B cell (primary cell): ENCODE data around the gene ABHD2. TPM values are rescaled to one million over a fixed set of nuclear protein-coding genes. Genes with fewer than 3 reads are reported as not detected.

Experiments used
- ATAC-seq: fragments of 200-7000 bp; cut with Tn5 transposase; one replicate; pipeline ENCODE4 v1.10.0; 2021; ENCODE audit warnings: low read depth, mild to moderate bottlenecking, moderate number of reproducible peaks, moderate library complexity
- CTCF ChIA-PET: fragments of 350-600 bp; sonication (Branson Sonifier 250); formaldehyde crosslinking; loops from one replicate; lab custom pipeline; 2021; ENCODE audit warnings: antibody characterized with exemption, inconsistent platforms; lab: Charles Lee
- POLR2A ChIA-PET: fragments of 350-600 bp; sonication (Branson Sonifier 250); formaldehyde crosslinking; loops from one replicate; lab custom pipeline; 2021; ENCODE audit warnings: antibody characterized with exemption; lab: Charles Lee
- DNase-seq: peaks from one replicate; pipeline ENCODE4 v3.0.0; 2013
- H2AFZ ChIP-seq: 2 replicates; pipeline ENCODE4 v1.6.1; 2012; ENCODE audit warnings: mild to moderate bottlenecking, low read depth, low read length; ENCODE audit not compliant: insufficient read depth, poor library complexity, severe bottlenecking
- H3K27ac ChIP-seq, 2 donors: 1 replicate in 1 of 2; 2 replicates in 1 of 2; pipeline ENCODE4 v1.5.1; 2012 to 2013; ENCODE audit warnings: low read length in 2 of 2, mild to moderate bottlenecking in 2 of 2, moderate library complexity in 1 of 2
- H3K27me3 ChIP-seq, 4 experiments: fragments of 200-600 bp in 1 of 4; sonication (generic) in 1 of 4; replicated peaks in 1 of 4; 1 replicate in 2 of 4; 2 replicates in 2 of 4; pipeline versions ENCODE4 v1.6.1 to v1.7.0; 2013 to 2016; ENCODE audit warnings: low read length in 3 of 4, mild to moderate bottlenecking in 2 of 4, mixed read lengths in 1 of 4, moderate library complexity in 1 of 4; ENCODE audit not compliant: insufficient read depth in 4 of 4, control insufficient read depth in 3 of 4; ENCODE audit errors: control extremely low read depth in 1 of 4
- H3K36me3 ChIP-seq, 2 experiments: replicated peaks in 1 of 2; 1 replicate in 1 of 2; 2 replicates in 1 of 2; pipeline versions ENCODE4 v1.6.1 to v1.7.1; 2013; ENCODE audit warnings: low read length in 1 of 2; ENCODE audit not compliant: insufficient read depth in 2 of 2, control insufficient read depth in 1 of 2; ENCODE audit errors: control extremely low read depth in 1 of 2, extremely low read depth in 1 of 2
- H3K4me1 ChIP-seq, 2 donors: fragments of 200-600 bp in 1 of 2; sonication (generic) in 1 of 2; 1 replicate in 1 of 2; 2 replicates in 1 of 2; pipeline versions ENCODE4 v1.5.1 to v1.6.1; 2013 to 2017; ENCODE audit warnings: low read length in 2 of 2; ENCODE audit not compliant: control insufficient read depth in 2 of 2, insufficient read depth in 2 of 2
- H3K4me2 ChIP-seq: replicated peaks from 2 replicates; pipeline ENCODE3; 2012; ENCODE audit warnings: mild to moderate bottlenecking, low read depth, low read length; ENCODE audit not compliant: poor library complexity, severe bottlenecking
- H3K4me3 ChIP-seq, 5 experiments: fragments of 200-600 bp in 1 of 5; sonication (generic) in 1 of 5; 1 replicate in 3 of 5; 2 replicates in 2 of 5; pipeline versions ENCODE4 v1.5.1 to v1.7.0; 2011 to 2016; ENCODE audit warnings: low read length in 4 of 5, mild to moderate bottlenecking in 4 of 5, low read depth in 2 of 5, control low read depth in 1 of 5, moderate library complexity in 1 of 5; ENCODE audit not compliant: insufficient read depth in 1 of 5; ENCODE audit errors: control extremely low read depth in 1 of 5, extremely low read depth in 1 of 5
- H3K79me2 ChIP-seq: fragments of 200-600 bp; sonication (generic); one replicate; pipeline ENCODE4 v1.6.0; 2016; ENCODE audit warnings: low read length; ENCODE audit not compliant: control insufficient read depth, insufficient read depth
- H3K9ac ChIP-seq: fragments of 200-600 bp; sonication (generic); 2 replicates; pipeline ENCODE4 v1.6.1; 2017; ENCODE audit warnings: mild to moderate bottlenecking, low read length, moderate library complexity
- H3K9me3 ChIP-seq, 3 donors: one replicate each; pipeline versions ENCODE4 v1.6.1 to v1.7.1; 2013; ENCODE audit warnings: low read length in 2 of 3; ENCODE audit not compliant: control insufficient read depth in 2 of 3, insufficient read depth in 1 of 3; ENCODE audit errors: control extremely low read depth in 1 of 3
- H4K20me1 ChIP-seq: 2 replicates; pipeline ENCODE4 v1.6.0; 2012; ENCODE audit warnings: mild to moderate bottlenecking, low read length; ENCODE audit not compliant: insufficient read depth, control insufficient read depth, poor library complexity, severe bottlenecking
- H3K27ac Mint-ChIP-seq: one replicate; pipeline ENCODE4 v1.8.0; 2021; ENCODE audit warnings: mixed read lengths
- H3K27me3 Mint-ChIP-seq: one replicate; pipeline ENCODE4 v1.8.0; 2021; ENCODE audit warnings: mixed read lengths
- H3K4me1 Mint-ChIP-seq: one replicate; pipeline ENCODE4 v1.8.0; 2021; ENCODE audit warnings: mixed read lengths
- H3K4me3 Mint-ChIP-seq: one replicate; pipeline ENCODE4 v1.8.0; 2021; ENCODE audit warnings: mixed read lengths
- H3K9me3 Mint-ChIP-seq: one replicate; pipeline ENCODE4 v1.8.0; 2022; ENCODE audit warnings: mixed read lengths; ENCODE audit not compliant: insufficient read depth
- CTCF ChIP-seq: fragments of 200-600 bp; IDR thresholded peaks from one replicate; pipeline ENCODE4 v1.8.0; 2022; ENCODE audit warnings: antibody characterized with exemption, mild to moderate bottlenecking
- EZH2 ChIP-seq: IDR thresholded peaks from 2 replicates; pipeline ENCODE4 v1.6.1; 2012; ENCODE audit warnings: borderline replicate concordance, low read depth, mild to moderate bottlenecking, moderate library complexity, low read length; ENCODE audit not compliant: insufficient read depth, poor library complexity, severe bottlenecking
- WGBS: methylation state at CpG from one replicate; pipeline ENCODE4 v1.1.5; 2013; ENCODE audit warnings: missing lambda C conversion rate; ENCODE audit not compliant: insufficient coverage; 5-methylcytosine and 5-hydroxymethylcytosine counted together
- intact Hi-C: fragments of 100-400 bp; cut with micrococcal nuclease; formaldehyde crosslinking; loops from one replicate; pipeline ENCODE4 v1.10.0; 2022
- polyA plus RNA-seq: library from polyadenylated mRNA; depleted of rRNA; stranded (reverse); fragments of >200 nt; gene quantifications from 2 replicates; pipeline ENCODE4 v1.2.3, GENCODE V29; 2012
- total RNA-seq, 2 donors: library from RNA; stranded (reverse); fragments of 120-200 nt in 1 of 2; gene quantifications; 1 replicate in 1 of 2; 2 replicates in 1 of 2; pipeline versions ENCODE4 v1.2.3 to v1.2.4, GENCODE V29; 2013 to 2022

ABHD2 gene
- total and polyA plus RNA-seq, 2 donors (not counting 1 experiment from before 2014, with no cell fraction given) = 7.1 to 45.8 TPM

- TF ChIP-seq EZH2 = no peak
- peak; percentile 15 for TF ChIP-seq CTCF
- Histone ChIP-seq H4K20me1 (no peaks in the 10 kb centered on the region), H3K4me2 (peak overlapping the region; percentile 73), H3K27ac (peak overlapping the region; percentile 61 to 62), H3K36me3 (peaks cover under 1 to 1% of the 10 kb centered on the region in 2 experiments), H3K9me3 (peaks cover 0 to 4% (median 0%) of the 10 kb centered on the region in 3 donors), H3K4me1 (peaks cover 35 to 42% of the 10 kb centered on the region in 2 donors), H3K27me3 (no peaks in the 10 kb centered on the region), H3K9ac (peak overlapping the region; percentile 50), H2AFZ (peak overlapping the region; percentile 62), H3K79me2 (peaks cover 52% of the 10 kb centered on the region), H3K4me3 (peak overlapping the region; percentile 12 to 51 (median 48))
- H3K4me1 Mint-ChIP-seq = peaks cover 30% of the 10 kb centered on the region
- H3K27ac Mint-ChIP-seq = peak overlapping the region; percentile 81
- intact Hi-C loops = no loop called here
- ChIA-PET CTCF (interaction anchor here (1.0 to 6.0 kb wide), 8 partner anchors 9 to 186 kb away, joined by 3 to 53 read pairs (median 4); no protein-coding TSS in a partner anchor), POLR2A (no interaction called here)
- no peaks in the 10 kb centered on the region for H3K27me3 Mint-ChIP-seq
- ATAC-seq (no peak), DNase-seq (peak; percentile 77)
- 23% methylated on average over 9 of the region's 12 CpGs for WGBS
- H3K4me3 Mint-ChIP-seq = peak overlapping the region; percentile 72
- H3K9me3 Mint-ChIP-seq = no peaks in the 10 kb centered on the region
Observed at GRCh38 chr15:89090791-89091626, 2.8 kb downstream of the ABHD2 start.
